Nephron (organoid): ENCODE data around the gene ARID1B.

ENCODE experiments used
- H3K27ac Mint-ChIP-seq, 3 experiments: 2 replicates each; pipeline ENCODE4 v1.8.0; 2020; ENCODE audit warnings: mixed read lengths in 3 of 3, mild to moderate bottlenecking in 2 of 3, moderate library complexity in 1 of 3
- H3K27me3 Mint-ChIP-seq: 2 replicates; pipeline ENCODE4 v1.8.0; 2021; ENCODE audit warnings: low read depth, mild to moderate bottlenecking, moderate library complexity, mixed read lengths
- H3K36me3 Mint-ChIP-seq: 2 replicates; pipeline ENCODE4 v1.8.0; 2020; ENCODE audit warnings: low read depth, mixed read lengths
- H3K4me1 Mint-ChIP-seq: 2 replicates; pipeline ENCODE4 v1.8.0; 2020; ENCODE audit warnings: mixed read lengths
- H3K4me3 Mint-ChIP-seq, 3 experiments: 2 replicates each; pipeline ENCODE4 v1.8.0; 2020; ENCODE audit warnings: mild to moderate bottlenecking in 3 of 3, mixed read lengths in 3 of 3, moderate library complexity in 2 of 3
- H3K9me3 Mint-ChIP-seq: 2 replicates; pipeline ENCODE4 v1.8.0; 2020; ENCODE audit warnings: mixed read lengths
- CTCF ChIP-seq, 3 experiments: fragments of 200-600 bp; sonication (generic); IDR thresholded peaks; one replicate each; pipeline ENCODE4 v1.5.0; 2021; ENCODE audit warnings: antibody characterized with exemption in 3 of 3; ENCODE audit not compliant: unreplicated experiment in 3 of 3

ARID1B gene

GRCh38 chr6:156842598-156843250 lies 65.5 kb downstream of the ARID1B start:
- peaks cover 6% of the 10 kb centered on the region for H3K36me3 Mint-ChIP-seq
- peak overlapping the region in 1 of 3 experiments; percentile 34 for H3K27ac Mint-ChIP-seq
- H3K9me3 Mint-ChIP-seq, result no peaks in the 10 kb centered on the region
- H3K27me3 Mint-ChIP-seq, result no peaks in the 10 kb centered on the region
- H3K4me3 Mint-ChIP-seq, result no peak overlapping the region
- TF ChIP-seq CTCF (IDR thresholded peaks at IDR 0.05; ENCODE audit: unreplicated experiment in 3 of 3), result no peak
- H3K4me1 Mint-ChIP-seq, result peaks cover 77% of the 10 kb centered on the region

- peaks cover 6% of the 10 kb centered on the region for H3K36me3 Mint-ChIP-seq
- H3K4me3 Mint-ChIP-seq, result no peak overlapping the region
- no peaks in the 10 kb centered on the region for H3K9me3 Mint-ChIP-seq
- peaks cover 91% of the 10 kb centered on the region for H3K4me1 Mint-ChIP-seq
- no peaks in the 10 kb centered on the region for H3K27me3 Mint-ChIP-seq
- H3K27ac Mint-ChIP-seq, result peak overlapping the region in 2 of 3 experiments; percentile 16 to 62
- TF ChIP-seq CTCF (IDR thresholded peaks at IDR 0.05; ENCODE audit: unreplicated experiment in 3 of 3), result no peak
Observed at GRCh38 chr6:156844089-156844488, 66.9 kb downstream of the ARID1B start.

- Mint-ChIP-seq H3K4me3 (peak overlapping the region in 1 of 3 experiments; percentile 20), H3K27ac (peak overlapping the region; percentile 36 to 60 (median 40)), H3K9me3 (no peaks in the 10 kb centered on the region), H3K27me3 (no peaks in the 10 kb centered on the region), H3K4me1 (peaks cover 92% of the 10 kb centered on the region), H3K36me3 (peaks cover 6% of the 10 kb centered on the region)
- TF ChIP-seq CTCF (IDR thresholded peaks at IDR 0.05; ENCODE audit: unreplicated experiment in 3 of 3), result no peak
Observed at GRCh38 chr6:156845454-156846155, 68.4 kb downstream of the ARID1B start.

GRCh38 chr6:156846845-156847599 lies 69.8 kb downstream of the ARID1B start:
- Mint-ChIP-seq H3K36me3 (peaks cover 6% of the 10 kb centered on the region), H3K4me3 (peak overlapping the region in 2 of 3 experiments; percentile 10 to 52), H3K9me3 (no peaks in the 10 kb centered on the region), H3K27ac (peak overlapping the region; percentile 59 to 94 (median 86)), H3K4me1 (peaks cover 95% of the 10 kb centered on the region), H3K27me3 (no peaks in the 10 kb centered on the region)
- no peak for TF ChIP-seq CTCF (IDR thresholded peaks at IDR 0.05; ENCODE audit: unreplicated experiment in 3 of 3)

GRCh38 chr6:156848123-156848522 lies 70.9 kb downstream of the ARID1B start:
- Mint-ChIP-seq H3K27ac (peak overlapping the region; percentile 59 to 94 (median 86)), H3K9me3 (no peaks in the 10 kb centered on the region), H3K4me1 (peaks cover 93% of the 10 kb centered on the region), H3K36me3 (peaks cover 6% of the 10 kb centered on the region), H3K27me3 (no peaks in the 10 kb centered on the region), H3K4me3 (peak overlapping the region in 2 of 3 experiments; percentile 43 to 64)
- no peak for TF ChIP-seq CTCF (IDR thresholded peaks at IDR 0.05; ENCODE audit: unreplicated experiment in 3 of 3)
